ENCODE measurements around the gene GDPD2. TPM values are rescaled to one million over a fixed set of nuclear protein-coding genes. Genes with fewer than 3 reads are reported as not detected.

GDPD2 gene
- total RNA-seq, 4 donors from 2014 or later, result 0.35 TPM; not detected in 3

DNA sequence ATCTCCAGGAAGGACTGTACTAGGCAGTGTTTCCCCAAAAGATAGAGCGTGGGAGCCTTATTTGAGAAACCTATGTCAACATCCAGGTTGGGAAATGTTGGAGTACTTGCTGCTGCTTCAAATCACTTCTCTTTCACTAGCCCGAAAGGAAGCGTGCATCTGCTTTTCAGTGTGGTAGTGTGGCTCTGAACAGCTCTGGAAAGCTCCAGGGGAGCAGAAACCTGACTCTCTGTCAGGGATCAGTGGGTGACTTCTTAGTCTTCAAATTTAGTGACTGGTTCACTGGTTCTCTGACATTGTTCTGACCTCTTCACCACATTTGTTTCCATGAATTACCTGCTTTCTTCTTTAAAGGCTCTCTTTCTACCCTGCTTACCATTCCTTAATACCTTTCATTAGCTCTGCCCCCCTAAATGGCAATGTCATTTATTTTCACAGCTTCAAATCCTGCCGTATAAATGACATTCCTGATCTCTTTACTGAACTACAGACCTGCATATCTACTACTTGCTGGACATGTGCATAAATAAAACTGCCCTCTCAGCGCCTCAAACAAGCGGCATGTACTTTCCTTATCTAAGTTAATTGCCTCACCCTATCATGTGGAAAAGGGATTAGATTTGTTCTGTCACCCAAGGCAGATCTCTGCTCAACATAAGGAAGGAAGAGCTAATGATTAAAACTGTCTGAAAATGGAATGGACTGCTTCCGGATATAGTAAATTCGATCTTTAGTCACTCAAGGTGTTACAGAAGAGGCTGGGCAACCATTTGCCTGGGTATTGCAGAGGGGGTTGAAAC, 58.6 kb downstream of the GDPD2 start:
- no peak for ATAC-seq
- H3K4me1 ChIP-seq, result peaks cover 5 to 51% (median 15%) of the 10 kb centered on the region in 3 donors

DNA sequence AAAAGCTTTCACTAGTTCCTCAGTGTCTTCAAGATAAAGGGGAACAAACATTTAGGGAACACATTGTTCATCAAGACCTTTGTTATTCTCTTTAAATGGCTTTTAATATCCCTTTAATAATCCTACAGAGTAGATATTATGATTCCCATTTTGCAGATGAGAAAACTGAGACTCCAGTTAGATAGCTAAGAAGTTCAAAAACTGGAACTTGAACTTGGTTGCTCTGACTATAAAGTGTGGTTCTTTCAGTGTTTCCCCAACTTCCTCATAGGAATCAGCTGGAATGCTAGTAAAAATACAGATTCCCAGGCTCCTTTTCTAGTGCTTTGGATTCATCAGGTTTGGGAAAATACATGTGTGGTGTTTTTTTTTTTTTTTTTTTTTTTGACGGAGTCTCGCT, 59.2 kb downstream of the GDPD2 start:
- no peak for ATAC-seq
- no CpG with 5 or more reads among the region's 2 CpGs for WGBS, 2 donors (ENCODE audit: low coverage in 1 of 2)
- H3K27ac ChIP-seq, result peak overlapping the region in 1 of 4 donors; percentile 78

More for the DNA sequence above, 58.6 kb downstream of the GDPD2 start:
- Histone ChIP-seq H3K27me3 (no peaks in the 10 kb centered on the region), H3K9me3 (no peaks in the 10 kb centered on the region), H3K36me3 (no peaks in the 10 kb centered on the region), H3K4me3 (no peak overlapping the region), H3K27ac (peak overlapping the region in 3 of 4 donors; percentile 78 to 84 (median 79))
- TF ChIP-seq POLR2AphosphoS5 (IDR thresholded peaks at IDR 0.05), result no peak
- no peak for TF ChIP-seq POLR2A (IDR thresholded peaks at IDR 0.05)
- TF ChIP-seq, protein P1, sequence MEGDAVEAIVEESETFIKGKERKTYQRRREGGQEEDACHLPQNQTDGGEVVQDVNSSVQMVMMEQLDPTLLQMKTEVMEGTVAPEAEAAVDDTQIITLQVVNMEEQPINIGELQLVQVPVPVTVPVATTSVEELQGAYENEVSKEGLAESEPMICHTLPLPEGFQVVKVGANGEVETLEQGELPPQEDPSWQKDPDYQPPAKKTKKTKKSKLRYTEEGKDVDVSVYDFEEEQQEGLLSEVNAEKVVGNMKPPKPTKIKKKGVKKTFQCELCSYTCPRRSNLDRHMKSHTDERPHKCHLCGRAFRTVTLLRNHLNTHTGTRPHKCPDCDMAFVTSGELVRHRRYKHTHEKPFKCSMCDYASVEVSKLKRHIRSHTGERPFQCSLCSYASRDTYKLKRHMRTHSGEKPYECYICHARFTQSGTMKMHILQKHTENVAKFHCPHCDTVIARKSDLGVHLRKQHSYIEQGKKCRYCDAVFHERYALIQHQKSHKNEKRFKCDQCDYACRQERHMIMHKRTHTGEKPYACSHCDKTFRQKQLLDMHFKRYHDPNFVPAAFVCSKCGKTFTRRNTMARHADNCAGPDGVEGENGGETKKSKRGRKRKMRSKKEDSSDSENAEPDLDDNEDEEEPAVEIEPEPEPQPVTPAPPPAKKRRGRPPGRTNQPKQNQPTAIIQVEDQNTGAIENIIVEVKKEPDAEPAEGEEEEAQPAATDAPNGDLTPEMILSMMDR (IDR thresholded peaks at IDR 0.05), result no peak
- TF ChIP-seq EP300 (IDR thresholded peaks at IDR 0.05), result no peak
- WGBS, 2 donors (ENCODE audit: low coverage in 1 of 2), result 37 to 60% methylated on average over 5 to 7 of the region's 8 CpGs

More for the DNA sequence above, 59.2 kb downstream of the GDPD2 start:
- TF ChIP-seq POLR2AphosphoS5 (IDR thresholded peaks at IDR 0.05) (no peak), EP300 (IDR thresholded peaks at IDR 0.05) (no peak), POLR2A (IDR thresholded peaks at IDR 0.05) (no peak)
- TF ChIP-seq, protein P1 (IDR thresholded peaks at IDR 0.05), result no peak
- Histone ChIP-seq H3K27me3 (no peaks in the 10 kb centered on the region), H3K36me3 (no peaks in the 10 kb centered on the region), H3K4me3 (no peak overlapping the region), H3K4me1 (peaks cover 5 to 49% (median 15%) of the 10 kb centered on the region in 3 donors), H3K9me3 (no peaks in the 10 kb centered on the region)

Small RNA genes lying within 50 kb of the gene (small RNA-seq; reads per million reads assigned to genes)
- gene RNU4-81P, result 0 reads per million in 4 donors
- gene RNY4P23, result 6.3 to 65.4 (median 8.7) reads per million in 4 donors

Other genes starting within 250 kb of the GDPD2 start
- gene DGAT2L6, start 245.8 kb upstream of the GDPD2 start, total RNA-seq, result not detected
- gene AWAT1, start 188.7 kb upstream of the GDPD2 start, total RNA-seq, result not detected
- under 1 TPM in 3 of 4 donors, not detected in 1; 0.27 to 0.93 (median 0.50) TPM for gene P2RY4, start 163.1 kb upstream of the GDPD2 start, total RNA-seq
- not detected for gene ARR3, start 155.0 kb upstream of the GDPD2 start, total RNA-seq
- not detected for gene RAB41, start 141.1 kb upstream of the GDPD2 start, total RNA-seq
- 10 to 100 TPM; 27.7 to 33.5 (median 32.3) TPM for gene PDZD11, start 133.4 kb upstream of the GDPD2 start, total RNA-seq
- gene KIF4A, start 133.2 kb upstream of the GDPD2 start, total RNA-seq, result under 1 TPM; 0.13 to 0.47 (median 0.17) TPM
- 10 to 100 TPM; 22.3 to 46.2 (median 26.8) TPM for gene DLG3, start 21.5 kb downstream of the GDPD2 start, total RNA-seq